Activated T-cell treated with anti-CD3 and anti-CD28 coated beads for 24 hours (primary cell): ENCODE data around the gene IMPA2.
"Not testable (repeated sequence)": the region's sequence is repeated elsewhere in the genome, so short reads cannot be mapped to it uniquely, and the experiment has no call there.

Experiments used
- DNase-seq: peaks from one replicate; pipeline ENCODE4 v3.0.0-alpha.2; 2020; ENCODE audit warnings: low read depth

The IMPA2 gene

GRCh38 chr18:12076424-12077140, 95.3 kb downstream of the IMPA2 start:
- DNase-seq, result no peak

- not testable (repeated sequence) for DNase-seq
Observed at GRCh38 chr18:12077994-12078393, 96.7 kb downstream of the IMPA2 start.

GRCh38 chr18:12079491-12080237, 98.4 kb downstream of the IMPA2 start:
- DNase-seq, result no peak
